Measurements from ENCODE around the gene PRMT1. TPM values are rescaled to one million over a fixed set of nuclear protein-coding genes. Genes with fewer than 3 reads are reported as not detected.

PRMT1 gene
- polyA plus RNA-seq, 4 donors: 56.8 to 194 (median 94.7) TPM

GRCh38 chr19:49666120-49666444 lies 11.0 kb upstream of the PRMT1 start:
- Histone ChIP-seq H3K4me1 (ENCODE audit: control insufficient read depth in 3 of 3, insufficient read depth in 2 of 3, low read depth in 1 of 3, low read length in 2 of 3) (peaks cover 4 to 15% (median 7%) of the 10 kb centered on the region in 3 donors), H3K9me3 (ENCODE audit: control insufficient read depth in 2 of 2, insufficient read depth in 1 of 2, low read depth in 1 of 2, low read length in 1 of 2) (no peaks in the 10 kb centered on the region), H3K27ac (ENCODE audit: low read depth in 1 of 3, low read length in 2 of 3) (peak overlapping the region in 2 of 3 donors; percentile 43 to 70), H3K4me3 (ENCODE audit: low read depth in 1 of 3, low read length in 3 of 3) (peak overlapping the region; percentile 6 to 79 (median 69)), H3K36me3 (ENCODE audit: control insufficient read depth in 3 of 3, insufficient read depth in 2 of 3, low read depth in 1 of 3, low read length in 3 of 3) (peaks cover 3 to 43% (median 12%) of the 10 kb centered on the region in 3 donors), H3K27me3 (ENCODE audit: control insufficient read depth in 3 of 3, insufficient read depth in 3 of 3, low read length in 3 of 3) (no peaks in the 10 kb centered on the region)
- no peak for FAIRE-seq
- WGBS, 3 donors: 0 to 3% (median 1%) methylated on average over 9 of the region's 9 CpGs
- DNase-seq: no peak

DNA sequence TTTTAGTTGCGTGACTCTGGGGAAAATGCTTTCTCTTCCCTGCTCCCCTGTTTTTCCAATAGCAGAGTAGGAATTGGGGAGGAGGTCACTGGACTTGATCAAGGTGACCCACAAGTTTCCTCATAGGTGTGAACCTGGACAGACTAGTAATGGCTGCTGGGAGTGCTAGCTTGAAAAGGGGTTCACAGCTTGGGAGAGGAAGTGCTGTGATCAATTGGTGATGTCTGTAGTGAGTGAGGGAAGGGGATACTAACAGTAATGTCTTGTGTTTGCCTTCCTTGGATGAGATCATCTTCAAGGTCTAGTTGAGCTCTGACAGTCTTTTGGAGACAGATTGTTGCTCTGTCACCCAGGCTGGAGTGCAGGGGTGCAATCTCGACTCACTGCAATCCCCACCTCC lies 9.6 kb upstream of the PRMT1 start:
- 88 to 95% (median 89%) methylated on average over 2 of the region's 2 CpGs for WGBS, 3 donors
- H3K36me3 ChIP-seq (ENCODE audit: control insufficient read depth in 3 of 3, insufficient read depth in 2 of 3, low read depth in 1 of 3, low read length in 3 of 3): peaks cover 0 to 32% (median 6%) of the 10 kb centered on the region in 3 donors
- no peak for DNase-seq
- H3K27me3 ChIP-seq (ENCODE audit: control insufficient read depth in 3 of 3, insufficient read depth in 3 of 3, low read length in 3 of 3): no peaks in the 10 kb centered on the region
- H3K4me1 ChIP-seq (ENCODE audit: control insufficient read depth in 3 of 3, insufficient read depth in 2 of 3, low read depth in 1 of 3, low read length in 2 of 3): peaks cover 4 to 22% (median 7%) of the 10 kb centered on the region in 3 donors
- no peak for FAIRE-seq
- no peak overlapping the region for H3K27ac ChIP-seq (ENCODE audit: low read depth in 1 of 3, low read length in 2 of 3)
- H3K9me3 ChIP-seq (ENCODE audit: control insufficient read depth in 2 of 2, insufficient read depth in 1 of 2, low read depth in 1 of 2, low read length in 1 of 2): no peaks in the 10 kb centered on the region
- H3K4me3 ChIP-seq (ENCODE audit: low read depth in 1 of 3, low read length in 3 of 3): no peak overlapping the region

- DNase-seq (no peak), FAIRE-seq (no peak)
- Histone ChIP-seq H3K4me1 (ENCODE audit: control insufficient read depth in 3 of 3, insufficient read depth in 2 of 3, low read depth in 1 of 3, low read length in 2 of 3) (peaks cover 4 to 17% (median 4%) of the 10 kb centered on the region in 3 donors), H3K27ac (ENCODE audit: low read depth in 1 of 3, low read length in 2 of 3) (no peak overlapping the region), H3K4me3 (ENCODE audit: low read depth in 1 of 3, low read length in 3 of 3) (no peak overlapping the region), H3K27me3 (ENCODE audit: control insufficient read depth in 3 of 3, insufficient read depth in 3 of 3, low read length in 3 of 3) (no peaks in the 10 kb centered on the region), H3K9me3 (ENCODE audit: control insufficient read depth in 2 of 2, insufficient read depth in 1 of 2, low read depth in 1 of 2, low read length in 1 of 2) (no peaks in the 10 kb centered on the region), H3K36me3 (ENCODE audit: control insufficient read depth in 3 of 3, insufficient read depth in 2 of 3, low read depth in 1 of 3, low read length in 3 of 3) (peaks cover 0 to 29% (median 0%) of the 10 kb centered on the region in 3 donors)
- 91 to 92% (median 91%) methylated on average over 3 of the region's 3 CpGs for WGBS, 3 donors
These were observed 7.6 kb upstream of the PRMT1 start for GRCh38 chr19:49669516-49669915.

- peaks cover 0 to 29% (median 0%) of the 10 kb centered on the region in 3 donors for H3K36me3 ChIP-seq (ENCODE audit: control insufficient read depth in 3 of 3, insufficient read depth in 2 of 3, low read depth in 1 of 3, low read length in 3 of 3)
- peak overlapping the region in 2 of 3 donors; percentile 25 to 26 for H3K4me3 ChIP-seq (ENCODE audit: low read depth in 1 of 3, low read length in 3 of 3)
- DNase-seq (peak; percentile 86 to 90), FAIRE-seq (no peak)
- H3K27ac ChIP-seq (ENCODE audit: low read depth in 1 of 3, low read length in 2 of 3): peak overlapping the region; percentile 50 to 81 (median 64)
- WGBS, 3 donors: 17 to 26% (median 23%) methylated on average over 28 of the region's 28 CpGs
- peaks cover 0 to 11% (median 0%) of the 10 kb centered on the region in 3 donors for H3K4me1 ChIP-seq (ENCODE audit: control insufficient read depth in 3 of 3, insufficient read depth in 2 of 3, low read depth in 1 of 3, low read length in 2 of 3)
- H3K9me3 ChIP-seq (ENCODE audit: control insufficient read depth in 2 of 2, insufficient read depth in 1 of 2, low read depth in 1 of 2, low read length in 1 of 2): no peaks in the 10 kb centered on the region
- no peaks in the 10 kb centered on the region for H3K27me3 ChIP-seq (ENCODE audit: control insufficient read depth in 3 of 3, insufficient read depth in 3 of 3, low read length in 3 of 3)
These were observed 4.7 kb upstream of the PRMT1 start for GRCh38 chr19:49672131-49672919.

DNA sequence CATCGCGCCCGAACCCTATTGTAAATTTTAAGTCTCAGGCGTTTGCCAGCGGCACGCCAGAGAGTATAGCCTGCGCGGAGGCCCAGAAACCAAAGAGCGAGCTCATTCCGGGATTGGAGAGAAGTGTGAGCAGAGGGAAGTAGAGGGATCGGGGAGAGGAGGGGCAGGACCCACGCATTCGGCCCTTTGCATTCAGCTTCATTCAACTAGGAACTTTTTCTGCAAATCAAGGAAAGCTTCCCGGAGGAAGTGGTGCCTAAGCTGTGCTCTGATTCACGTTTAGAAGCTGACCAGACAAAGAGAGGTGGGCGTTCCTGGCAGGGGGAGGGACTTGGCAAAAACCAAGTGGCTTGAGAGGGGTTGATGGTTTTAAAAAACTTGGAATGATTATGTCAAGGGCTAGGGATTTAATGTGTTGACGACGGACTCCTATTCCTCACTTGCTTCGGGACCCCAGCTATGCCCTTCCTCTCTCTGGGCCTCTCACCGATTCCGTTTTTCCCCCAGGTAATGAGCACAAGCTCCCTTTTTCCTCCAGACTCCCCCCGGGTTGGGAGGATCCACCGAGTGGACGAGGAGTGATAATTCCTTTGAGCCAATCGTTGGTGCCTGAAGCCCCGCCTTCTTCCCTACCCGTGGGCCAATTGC lies 811 bp upstream of the PRMT1 start:
- peak overlapping the region; percentile 68 to 98 (median 88) for H3K27ac ChIP-seq (ENCODE audit: low read depth in 1 of 3, low read length in 2 of 3)
- peak overlapping the region; percentile 43 to 50 (median 48) for H3K4me3 ChIP-seq (ENCODE audit: low read depth in 1 of 3, low read length in 3 of 3)
- FAIRE-seq: no peak
- H3K9me3 ChIP-seq (ENCODE audit: control insufficient read depth in 2 of 2, insufficient read depth in 1 of 2, low read depth in 1 of 2, low read length in 1 of 2): no peaks in the 10 kb centered on the region
- peaks cover 2 to 29% (median 7%) of the 10 kb centered on the region in 3 donors for H3K4me1 ChIP-seq (ENCODE audit: control insufficient read depth in 3 of 3, insufficient read depth in 2 of 3, low read depth in 1 of 3, low read length in 2 of 3)
- H3K27me3 ChIP-seq (ENCODE audit: control insufficient read depth in 3 of 3, insufficient read depth in 3 of 3, low read length in 3 of 3): no peaks in the 10 kb centered on the region
- peaks cover 0 to 30% (median 0%) of the 10 kb centered on the region in 3 donors for H3K36me3 ChIP-seq (ENCODE audit: control insufficient read depth in 3 of 3, insufficient read depth in 2 of 3, low read depth in 1 of 3, low read length in 3 of 3)
- peak in 1 of 2 donors; percentile 91 for DNase-seq
- WGBS, 3 donors: 1 to 2% (median 1%) methylated on average over 27 of the region's 27 CpGs

DNA sequence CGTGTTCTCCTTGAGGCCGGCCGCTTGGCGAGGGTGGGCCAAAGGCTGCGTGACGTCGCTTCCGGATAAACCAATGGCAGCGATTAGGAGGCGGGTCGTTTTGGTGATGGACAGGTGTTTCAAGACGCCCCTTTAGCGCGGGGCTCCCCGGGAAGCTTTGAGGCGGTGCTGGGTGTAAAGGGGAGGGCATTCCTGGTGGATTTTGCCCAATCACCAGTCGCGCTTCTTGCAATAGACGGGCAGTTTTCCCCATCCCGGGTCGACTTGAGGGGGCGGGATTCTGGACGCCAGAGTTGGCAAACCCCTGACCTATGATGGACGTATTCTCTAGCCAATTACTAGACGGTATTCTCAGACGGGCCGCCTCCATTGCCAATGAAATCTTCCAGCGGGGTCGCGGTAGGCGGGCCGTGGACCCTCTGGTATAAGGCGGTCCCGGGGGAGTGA lies 264 bp upstream of the PRMT1 start:
- H3K4me3 ChIP-seq (ENCODE audit: low read depth in 1 of 3, low read length in 3 of 3): peak overlapping the region; percentile 84 to 100 (median 91)
- 0% methylated on average over 34 of the region's 34 CpGs for WGBS, 3 donors
- peaks cover 2 to 26% (median 7%) of the 10 kb centered on the region in 3 donors for H3K4me1 ChIP-seq (ENCODE audit: control insufficient read depth in 3 of 3, insufficient read depth in 2 of 3, low read depth in 1 of 3, low read length in 2 of 3)
- peaks cover 0 to 32% (median under 1%) of the 10 kb centered on the region in 3 donors for H3K36me3 ChIP-seq (ENCODE audit: control insufficient read depth in 3 of 3, insufficient read depth in 2 of 3, low read depth in 1 of 3, low read length in 3 of 3)
- peak overlapping the region; percentile 80 to 98 (median 95) for H3K27ac ChIP-seq (ENCODE audit: low read depth in 1 of 3, low read length in 2 of 3)
- no peaks in the 10 kb centered on the region for H3K9me3 ChIP-seq (ENCODE audit: control insufficient read depth in 2 of 2, insufficient read depth in 1 of 2, low read depth in 1 of 2, low read length in 1 of 2)
- H3K27me3 ChIP-seq (ENCODE audit: control insufficient read depth in 3 of 3, insufficient read depth in 3 of 3, low read length in 3 of 3): no peaks in the 10 kb centered on the region
- FAIRE-seq (peak; percentile 94), DNase-seq (peak; percentile 100)

- no peaks in the 10 kb centered on the region for H3K27me3 ChIP-seq (ENCODE audit: control insufficient read depth in 3 of 3, insufficient read depth in 3 of 3, low read length in 3 of 3)
- no peak for FAIRE-seq
These were observed 1.0 kb downstream of the PRMT1 start for GRCh38 chr19:49677901-49678674.

More at GRCh38 chr19:49677901-49678674, 1.0 kb downstream of the PRMT1 start:
- Histone ChIP-seq H3K4me3 (ENCODE audit: low read depth in 1 of 3, low read length in 3 of 3) (peak overlapping the region; percentile 84 to 100 (median 91)), H3K9me3 (ENCODE audit: control insufficient read depth in 2 of 2, insufficient read depth in 1 of 2, low read depth in 1 of 2, low read length in 1 of 2) (no peaks in the 10 kb centered on the region), H3K27ac (ENCODE audit: low read depth in 1 of 3, low read length in 2 of 3) (peak overlapping the region; percentile 80 to 96 (median 95)), H3K4me1 (ENCODE audit: control insufficient read depth in 3 of 3, insufficient read depth in 2 of 3, low read depth in 1 of 3, low read length in 2 of 3) (peaks cover 2 to 22% (median 7%) of the 10 kb centered on the region in 3 donors), H3K36me3 (ENCODE audit: control insufficient read depth in 3 of 3, insufficient read depth in 2 of 3, low read depth in 1 of 3, low read length in 3 of 3) (peaks cover 3 to 43% (median 8%) of the 10 kb centered on the region in 3 donors)
- 1 to 2% (median 1%) methylated on average over 21 of the region's 21 CpGs for WGBS, 3 donors
- DNase-seq: peak; percentile 60 to 87

All from small intestine (tissue), 7 donors.